GM18907 (cell line): Measurements from ENCODE around the gene IFRD2.

Experiments
- ATAC-seq: cut with Tn5 transposase; IDR thresholded peaks from one replicate; pipeline ENCODE4 v1.9.1; 2021; ENCODE audit warnings: mild to moderate bottlenecking, moderate library complexity; ENCODE audit not compliant: unreplicated experiment

Gene IFRD2

GRCh38 chr3:50292159-50293078, at the start of gene IFRD2:
TSS of gene IFRD2 (minus strand) at chr3:50292429. CDS start at chr3:50292274, 155 bp downstream.
- ATAC-seq, result peak; percentile 89

DNA sequence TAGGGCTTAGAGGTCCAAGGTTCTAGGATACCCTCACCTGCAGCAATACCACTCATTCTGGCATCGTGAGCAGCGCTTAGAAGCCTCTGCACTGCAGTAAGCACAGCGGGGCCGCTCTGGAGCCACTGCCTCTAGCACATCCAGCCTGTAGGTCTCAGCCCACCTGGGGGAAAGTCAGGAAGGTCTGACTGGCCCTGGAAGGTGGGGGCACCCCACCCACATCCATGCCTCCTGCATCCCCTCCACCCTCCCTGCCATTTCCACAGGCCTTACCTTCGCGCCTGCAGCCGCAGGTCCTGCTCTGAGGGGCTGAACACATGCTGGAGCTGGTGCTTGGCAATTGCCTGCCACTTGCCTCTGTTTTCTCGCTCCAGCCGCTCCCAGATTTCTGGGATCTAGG, 49.3 kb upstream of the IFRD2 start:
- ATAC-seq, result no peak

- ATAC-seq, result peak; percentile 18
Measured at GRCh38 chr3:50340448-50341329, 48.5 kb upstream of the IFRD2 start, which contains the start of gene RASSF1. TSS of gene RASSF1 (minus strand) at chr3:50340836. CDS start at chr3:50340805, 31 bp downstream.

- ATAC-seq, result no peak
Measured at GRCh38 chr3:50340147-50340447, 47.9 kb upstream of the IFRD2 start.

DNA sequence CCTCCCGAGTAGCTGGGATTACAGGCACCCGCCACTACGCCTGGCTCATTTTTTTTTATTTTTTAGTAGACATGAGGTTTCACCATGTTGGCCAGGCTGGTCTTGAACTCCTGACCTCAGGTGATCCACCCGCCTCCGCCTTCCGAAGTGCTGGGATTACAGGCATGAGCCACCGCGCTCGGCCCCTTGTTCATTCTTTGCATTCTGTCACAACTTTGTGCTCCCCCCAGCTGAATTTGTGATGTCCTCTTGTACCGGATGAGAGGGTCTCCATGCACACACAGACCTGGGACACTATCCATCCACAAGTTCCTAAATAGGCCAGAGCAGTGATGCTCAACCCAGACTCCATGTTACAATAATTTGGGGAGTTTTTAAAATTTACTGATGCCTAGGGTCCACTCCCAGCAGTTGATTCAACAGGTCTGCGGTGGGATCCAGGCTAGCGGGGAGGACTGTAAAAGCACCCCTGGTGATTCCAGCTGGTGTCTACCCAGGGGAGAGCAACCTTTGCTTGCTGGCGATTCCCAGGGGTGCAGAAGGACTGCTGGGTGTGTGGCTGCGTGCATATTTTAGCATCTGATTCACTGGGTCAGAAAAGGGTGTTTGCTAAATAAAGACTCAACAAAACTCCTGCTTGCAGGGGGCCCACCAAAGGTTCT, 47.4 kb upstream of the IFRD2 start:
- ATAC-seq, result no peak

- ATAC-seq, result no peak
Measured at GRCh38 chr3:50338965-50339364, 46.7 kb upstream of the IFRD2 start.

GRCh38 chr3:50337175-50337861, 45.1 kb upstream of the IFRD2 start:
- peak; percentile 77 for ATAC-seq

DNA sequence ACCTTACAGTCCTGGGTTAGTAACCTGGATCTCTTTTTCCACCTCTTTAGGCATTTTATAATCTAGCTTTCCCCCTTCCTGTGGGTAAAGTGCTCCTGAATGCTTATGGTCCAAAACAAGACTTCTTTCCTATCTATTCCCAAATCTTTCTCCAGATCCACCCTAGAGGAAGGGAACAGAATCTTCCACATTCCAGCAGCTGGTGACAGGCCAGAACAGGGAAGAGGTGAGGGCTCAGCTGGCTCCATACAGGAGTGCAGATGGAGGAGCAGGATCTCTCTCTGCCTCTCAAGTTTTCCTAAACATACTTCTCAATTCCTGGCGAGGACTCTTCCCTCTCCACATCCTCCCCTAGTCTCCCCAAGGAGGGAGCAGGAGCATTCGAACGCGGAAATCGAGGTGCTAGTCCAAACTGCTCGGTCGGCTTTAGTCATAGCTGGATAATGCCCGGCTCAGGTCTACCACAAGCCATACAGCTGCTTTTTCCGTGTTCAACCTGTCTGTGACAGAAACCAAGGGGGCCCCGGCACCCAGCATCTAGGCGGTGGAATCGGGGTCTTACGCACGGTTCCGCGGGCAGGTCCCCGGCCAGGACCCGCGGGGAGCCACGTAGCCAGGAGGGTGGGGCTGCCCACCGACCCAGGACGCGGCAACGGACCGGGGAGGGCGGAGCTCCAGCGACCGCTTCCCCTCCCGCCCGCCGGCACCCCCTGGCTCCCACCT, 44.4 kb upstream of the IFRD2 start:
- ATAC-seq, result peak; percentile 34

GRCh38 chr3:50334339-50335075, 42.3 kb upstream of the IFRD2 start:
- ATAC-seq, result no peak

DNA sequence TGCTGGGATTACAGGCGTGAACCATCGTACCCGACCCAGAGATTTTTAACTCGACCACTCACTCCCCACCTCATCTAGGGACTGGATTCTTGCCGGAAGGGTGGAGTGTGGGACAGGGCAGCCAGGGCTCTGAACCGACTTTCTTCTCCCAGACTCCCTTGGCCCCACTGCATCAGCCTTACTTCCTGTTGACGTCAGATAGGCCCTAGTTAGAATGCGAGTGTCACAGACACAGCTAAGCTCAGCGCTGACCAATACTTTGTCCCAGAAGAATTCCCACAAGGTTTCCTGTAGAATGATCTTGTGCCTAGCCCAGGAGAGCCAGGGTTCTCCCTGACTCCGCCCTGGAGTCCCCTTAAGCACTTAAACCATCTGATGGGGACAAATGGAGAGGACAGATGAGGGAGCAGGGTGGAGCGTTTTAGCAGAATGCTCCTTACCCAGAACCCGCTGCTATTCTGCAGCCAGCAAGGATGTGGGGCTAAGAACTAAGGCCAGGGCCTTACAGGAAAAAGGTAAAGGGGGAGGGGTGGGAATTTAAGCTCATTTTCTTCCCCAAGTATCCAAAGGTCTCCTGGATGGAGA, 41.6 kb upstream of the IFRD2 start:
- no peak for ATAC-seq

DNA sequence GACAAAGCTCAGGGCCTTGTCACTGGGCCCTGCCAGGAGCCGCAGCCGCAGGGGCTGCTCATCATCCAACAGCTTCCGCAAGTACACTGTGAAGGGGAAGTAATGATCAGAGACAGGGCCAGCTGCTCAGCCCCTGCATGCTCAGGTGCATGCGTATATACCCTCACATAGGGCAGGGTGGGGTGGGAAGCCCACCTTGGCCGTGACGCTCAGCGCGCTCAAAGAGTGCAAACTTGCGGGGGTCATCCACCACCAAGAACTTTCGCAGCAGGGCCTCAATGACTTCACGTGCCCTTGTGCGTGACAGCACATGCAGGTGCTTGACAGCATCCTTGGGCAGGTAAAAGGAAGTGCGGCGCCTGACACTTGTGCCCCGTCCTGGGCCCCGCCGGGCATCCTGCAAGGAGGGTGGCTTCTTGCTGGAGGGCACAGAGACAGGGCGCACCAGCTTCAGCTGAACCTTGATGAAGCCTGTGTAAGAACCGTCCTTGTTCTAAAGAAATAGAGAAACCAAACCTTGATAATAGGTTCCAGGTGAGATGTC, 39.2 kb upstream of the IFRD2 start:
- ATAC-seq, result no peak

DNA sequence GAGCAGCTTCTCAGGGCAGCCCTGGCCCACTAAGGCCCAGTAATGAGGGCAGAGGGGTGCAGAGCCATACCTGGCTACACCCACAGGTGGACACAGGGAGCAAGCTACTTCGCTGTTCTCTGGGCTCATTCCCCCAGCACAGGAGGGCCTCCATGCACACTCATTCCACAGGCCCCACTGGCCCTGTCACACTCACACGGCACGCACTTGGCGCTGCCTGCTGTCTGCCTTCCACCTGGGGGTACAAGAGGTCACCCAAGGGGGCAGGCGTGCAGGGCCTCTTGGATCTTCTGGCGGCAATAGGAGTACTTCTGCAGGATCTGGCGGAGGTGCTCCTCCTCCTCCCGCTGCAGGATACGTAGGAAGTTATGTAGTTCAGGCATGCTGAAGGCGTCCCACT, 38.1 kb upstream of the IFRD2 start:
- no peak for ATAC-seq

- ATAC-seq, result peak; percentile 74
Measured at GRCh38 chr3:50327943-50328691, 35.9 kb upstream of the IFRD2 start, which contains the start of gene TUSC2. TSS of gene TUSC2 (minus strand) at chr3:50328223. CDS start at chr3:50328099, 124 bp downstream.

DNA sequence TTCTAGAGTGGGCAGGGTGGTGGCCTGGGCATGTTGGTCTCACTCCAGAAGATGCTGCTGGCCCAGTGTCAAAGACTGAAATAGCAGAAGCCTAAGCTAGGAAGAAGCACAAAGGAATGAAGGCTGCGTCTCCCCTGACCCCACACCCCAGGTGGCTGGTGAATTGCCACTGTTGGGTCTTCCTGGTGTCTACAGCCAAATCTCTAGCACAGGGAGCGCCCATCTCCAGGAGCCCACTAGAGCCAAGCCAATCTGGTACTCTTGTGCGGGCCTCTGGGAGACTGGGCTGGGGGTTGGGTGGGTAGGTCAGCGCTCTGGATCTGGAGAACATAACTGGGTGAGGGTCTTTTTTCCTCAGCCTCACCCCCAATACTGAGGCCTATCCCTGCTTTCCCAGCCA, 34.9 kb upstream of the IFRD2 start:
- no peak for ATAC-seq

DNA sequence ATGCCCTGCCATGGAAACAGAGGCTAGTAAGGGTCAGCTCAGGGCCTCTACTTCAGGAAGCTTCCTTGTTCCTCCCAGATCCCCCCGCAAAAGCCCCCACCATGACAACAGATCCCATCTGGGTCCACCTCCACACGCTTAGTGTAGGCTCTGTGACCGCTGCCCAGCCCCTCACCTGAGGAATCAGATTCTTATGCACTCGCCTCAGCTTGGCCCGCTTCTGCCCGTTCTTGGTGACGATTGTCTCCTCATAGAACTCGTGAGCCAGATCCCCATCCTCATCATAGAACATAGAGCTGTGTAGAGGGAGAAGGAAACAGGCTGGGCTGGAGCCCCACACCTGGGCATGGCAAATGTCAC, 33.9 kb upstream of the IFRD2 start:
- ATAC-seq, result no peak

DNA sequence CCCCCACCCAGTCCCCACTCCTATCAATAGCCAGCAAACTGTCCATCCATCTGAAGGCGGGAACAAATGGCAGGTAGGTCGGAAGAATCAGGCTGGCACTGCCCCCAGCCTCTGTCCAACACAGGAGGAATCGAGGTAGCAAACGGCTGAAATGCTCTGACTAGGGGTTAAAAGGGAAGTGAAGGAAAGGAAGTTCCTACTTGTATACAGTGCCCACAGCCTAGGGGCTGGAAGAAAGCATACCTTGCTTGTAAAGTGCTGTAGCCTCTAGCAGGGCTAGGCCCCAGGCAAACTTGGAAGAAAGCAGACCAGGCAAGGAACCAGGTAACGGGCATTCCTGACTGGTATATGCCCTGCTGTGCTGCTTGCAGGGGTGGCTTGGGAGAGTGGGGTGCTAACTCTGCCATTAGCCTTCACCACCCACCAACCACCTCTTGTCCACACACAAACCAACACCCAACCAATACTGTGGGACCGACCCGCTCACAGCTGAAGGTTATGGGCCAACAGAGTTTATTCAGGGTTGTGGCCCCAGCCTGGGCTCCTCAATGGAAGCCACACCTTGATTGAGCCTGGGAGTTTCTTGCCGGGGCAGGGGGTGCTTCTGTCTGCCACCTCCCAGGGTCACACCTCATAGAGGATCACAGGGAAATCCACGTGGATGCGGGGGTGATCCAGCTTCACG, 33.4 kb upstream of the IFRD2 start:
- ATAC-seq, result no peak

GRCh38 chr3:50325113-50325480, 32.9 kb upstream of the IFRD2 start:
- no peak for ATAC-seq
